Mesendoderm (in vitro differentiated cells): ENCODE measurements around the gene MYOD1.

ENCODE experiments used
- DNase-seq: peaks from one replicate; pipeline ENCODE4 v3.0.0; 2013
- H2AK5ac ChIP-seq: 2 replicates; pipeline ENCODE4 v1.6.1; 2013; ENCODE audit warnings: low read length, inconsistent platforms
- H2BK120ac ChIP-seq: 2 replicates; pipeline ENCODE4 v1.6.1; 2013; ENCODE audit warnings: low read depth, mild to moderate bottlenecking, low read length, moderate library complexity, mixed read lengths
- H2BK15ac ChIP-seq: replicated peaks from 2 replicates; pipeline ENCODE4 v1.6.1; 2013; ENCODE audit warnings: low read depth, mild to moderate bottlenecking, moderate library complexity
- H2BK5ac ChIP-seq: 2 replicates; pipeline ENCODE4 v1.6.1; 2013; ENCODE audit warnings: low read length, inconsistent platforms
- H3K18ac ChIP-seq: 2 replicates; pipeline ENCODE4 v1.6.1; 2013; ENCODE audit warnings: mild to moderate bottlenecking, low read length, mixed read lengths
- H3K23ac ChIP-seq: one replicate; pipeline ENCODE4 v1.6.1; 2013; ENCODE audit warnings: low read length
- H3K27ac ChIP-seq: 2 replicates; pipeline ENCODE4 v1.5.1; 2013; ENCODE audit warnings: low read depth, mild to moderate bottlenecking, inconsistent platforms, low read length, moderate library complexity
- H3K27me3 ChIP-seq: 2 replicates; pipeline ENCODE4 v1.6.1; 2013; ENCODE audit warnings: low read length, control low read depth, mild to moderate bottlenecking, inconsistent platforms; ENCODE audit not compliant: insufficient read depth, poor library complexity
- H3K36me3 ChIP-seq: 2 replicates; pipeline ENCODE4 v1.6.1; 2013; ENCODE audit warnings: low read length, inconsistent platforms; ENCODE audit not compliant: control insufficient read depth, insufficient read depth
- H3K4ac ChIP-seq: one replicate; pipeline ENCODE4 v1.6.1; 2013; ENCODE audit warnings: low read depth, mild to moderate bottlenecking, low read length, moderate library complexity
- H3K4me1 ChIP-seq: 2 replicates; pipeline ENCODE4 v1.6.1; 2013; ENCODE audit warnings: low read depth, low read length, inconsistent platforms; ENCODE audit not compliant: control insufficient read depth
- H3K4me2 ChIP-seq: 2 replicates; pipeline ENCODE4 v1.6.1; 2013; ENCODE audit warnings: low read length
- H3K4me3 ChIP-seq: 2 replicates; pipeline ENCODE4 v1.5.1; 2013; ENCODE audit warnings: mild to moderate bottlenecking, low read length
- H3K56ac ChIP-seq: one replicate; pipeline ENCODE4 v1.6.1; 2013; ENCODE audit warnings: low read length
- H3K79me1 ChIP-seq: 2 replicates; pipeline ENCODE4 v1.6.1; 2013; ENCODE audit warnings: low read length, inconsistent platforms
- H3K79me2 ChIP-seq: 2 replicates; pipeline ENCODE4 v1.6.1; 2013; ENCODE audit warnings: mild to moderate bottlenecking, low read length; ENCODE audit not compliant: control insufficient read depth, insufficient read depth
- H3K9ac ChIP-seq: 2 replicates; pipeline ENCODE4 v1.6.1; 2013; ENCODE audit warnings: low read length, inconsistent platforms
- H4K5ac ChIP-seq: one replicate; pipeline ENCODE4 v1.6.1; 2013; ENCODE audit warnings: low read length
- H4K8ac ChIP-seq: one replicate; pipeline ENCODE4 v1.6.1; 2013; ENCODE audit warnings: low read depth, mild to moderate bottlenecking, control low read depth, low read length, moderate library complexity
- WGBS: extraction: QIAGEN DNeasy Blood & Tissue Kit; methylation state at CpG from one replicate; pipeline ENCODE4 v1.1.7; 2013; ENCODE audit warnings: low lambda C conversion rate, missing lambda C conversion rate; ENCODE audit not compliant: insufficient coverage; ENCODE audit errors: extremely low coverage; 5-methylcytosine and 5-hydroxymethylcytosine counted together

Gene MYOD1

DNA sequence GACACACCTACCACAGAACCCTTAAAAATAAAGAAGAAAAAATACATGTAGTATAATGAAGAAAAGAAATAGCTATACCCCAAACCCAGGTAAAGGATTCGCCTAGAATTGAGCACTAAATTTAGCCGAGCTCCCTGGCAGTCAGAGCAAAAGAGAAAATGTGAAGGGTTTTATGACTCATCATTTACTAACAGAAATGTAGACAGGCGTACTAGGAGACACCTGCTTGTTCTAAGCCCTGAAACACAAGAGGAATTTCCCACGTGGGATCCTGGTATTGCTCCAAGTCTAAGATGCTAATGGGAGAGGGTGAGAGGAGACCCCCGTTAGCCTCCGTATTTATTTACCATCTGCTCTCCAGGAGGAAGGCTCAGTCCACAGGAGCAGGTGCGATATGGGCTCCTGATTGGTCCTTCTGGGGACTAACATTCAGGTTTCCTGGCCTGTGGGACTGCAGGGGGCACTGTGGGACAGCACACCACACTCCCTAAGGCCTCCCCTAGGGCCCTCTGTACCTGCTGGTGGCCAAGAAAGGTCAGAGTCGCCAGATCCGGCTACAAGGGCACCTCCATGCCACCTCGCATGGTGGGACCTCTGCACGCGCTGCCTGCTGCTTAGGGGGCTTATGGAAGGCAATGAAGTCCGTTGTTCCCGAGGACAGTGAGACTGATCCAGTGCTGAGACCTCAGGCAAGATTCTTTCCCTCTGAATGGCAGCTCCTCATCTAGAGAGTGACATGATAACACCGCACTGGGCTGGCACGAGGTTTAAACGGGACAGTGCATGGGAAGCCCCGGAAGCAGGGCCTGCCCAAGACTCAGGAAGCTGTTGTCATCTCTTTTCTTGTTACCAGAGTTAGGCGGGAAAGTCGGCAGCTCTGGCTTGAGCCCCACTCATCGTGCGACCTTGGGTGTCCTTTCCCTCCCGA lies 41.0 kb downstream of the MYOD1 start:
- peak; percentile 86 for DNase-seq
- Histone ChIP-seq H4K8ac (no peak overlapping the region), H2BK5ac (no peak overlapping the region), H3K56ac (no peak overlapping the region), H3K27ac (no peak overlapping the region), H3K36me3 (no peaks in the 10 kb centered on the region), H3K79me1 (no peaks in the 10 kb centered on the region), H3K4ac (no peak overlapping the region), H2AK5ac (no peak overlapping the region), H3K4me1 (no peaks in the 10 kb centered on the region), H2BK120ac (no peak overlapping the region), H3K9ac (no peak overlapping the region), H3K4me2 (no peak overlapping the region), H3K79me2 (no peaks in the 10 kb centered on the region), H3K27me3 (no peaks in the 10 kb centered on the region), H4K5ac (no peak overlapping the region), H3K4me3 (no peak overlapping the region), H3K23ac (no peak overlapping the region), H3K18ac (no peak overlapping the region), H2BK15ac (no peak overlapping the region)
- no CpG with 5 or more reads among the region's 23 CpGs for WGBS

DNA sequence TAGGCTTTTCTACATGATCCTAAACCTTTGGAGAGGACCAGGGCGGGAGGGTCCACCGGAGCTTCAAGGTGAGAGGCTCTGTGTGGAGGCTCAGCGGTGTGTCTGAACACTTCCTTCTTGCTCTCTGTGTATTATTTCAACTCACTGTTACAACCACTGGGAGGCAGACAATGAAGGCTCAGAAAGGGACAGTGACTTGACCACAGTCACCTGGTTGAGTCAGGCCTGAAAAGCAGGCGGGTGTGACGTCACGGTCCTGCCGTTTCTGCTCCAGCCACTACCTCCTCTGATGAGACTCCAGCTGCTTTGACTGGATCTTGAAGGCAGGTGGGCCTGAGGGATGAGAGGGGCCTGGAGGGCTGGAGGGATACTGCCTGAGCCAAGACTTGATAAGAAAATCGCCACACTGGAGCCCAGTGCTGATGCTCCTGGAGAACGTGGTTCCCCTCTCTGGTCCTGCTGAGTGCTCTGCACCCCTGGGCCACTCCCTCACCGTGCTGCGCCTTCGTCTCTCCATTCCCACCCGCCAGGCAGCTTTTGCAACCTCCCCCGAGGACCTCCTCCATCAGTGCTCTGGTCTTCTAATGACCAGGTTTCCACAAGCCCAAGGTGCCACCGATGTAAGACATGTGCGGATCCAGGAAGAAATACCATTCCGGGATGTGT lies 43.1 kb downstream of the MYOD1 start:
- no CpG with 5 or more reads among the region's 17 CpGs for WGBS
- Histone ChIP-seq H3K4me3 (no peak overlapping the region), H3K4me1 (no peaks in the 10 kb centered on the region), H3K9ac (no peak overlapping the region), H3K4ac (no peak overlapping the region), H2BK120ac (no peak overlapping the region), H3K4me2 (no peak overlapping the region), H3K36me3 (no peaks in the 10 kb centered on the region), H2BK15ac (no peak overlapping the region), H3K23ac (no peak overlapping the region), H2AK5ac (no peak overlapping the region), H4K8ac (no peak overlapping the region), H3K27me3 (no peaks in the 10 kb centered on the region), H3K18ac (no peak overlapping the region), H2BK5ac (no peak overlapping the region), H3K79me1 (no peaks in the 10 kb centered on the region), H3K79me2 (no peaks in the 10 kb centered on the region), H3K27ac (no peak overlapping the region), H3K56ac (no peak overlapping the region), H4K5ac (no peak overlapping the region)
- no peak for DNase-seq

DNA sequence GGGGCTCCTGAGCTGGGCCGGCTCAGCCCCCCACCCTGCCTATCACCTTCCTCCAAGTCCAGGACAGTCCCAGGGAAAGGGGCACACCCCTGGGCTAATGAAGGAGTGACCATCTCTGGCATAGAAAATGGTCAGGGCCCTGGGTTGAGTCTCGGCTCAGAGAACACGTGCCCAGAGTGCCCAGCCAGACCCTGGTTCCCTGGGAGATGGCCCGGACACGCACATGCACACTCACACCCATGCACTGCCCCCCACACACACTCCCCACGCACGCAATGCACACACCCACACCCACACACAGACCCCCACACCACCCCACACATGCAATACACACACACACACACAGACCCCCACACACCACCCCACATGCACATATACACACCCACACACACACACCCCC lies 43.9 kb downstream of the MYOD1 start:
- Histone ChIP-seq H3K4ac (no peak overlapping the region), H3K9ac (no peak overlapping the region), H3K79me2 (no peaks in the 10 kb centered on the region), H2BK15ac (no peak overlapping the region), H3K56ac (no peak overlapping the region), H2BK5ac (no peak overlapping the region), H3K27ac (no peak overlapping the region), H3K4me1 (no peaks in the 10 kb centered on the region), H3K79me1 (no peaks in the 10 kb centered on the region), H4K8ac (no peak overlapping the region), H3K4me3 (no peak overlapping the region), H2AK5ac (no peak overlapping the region), H3K27me3 (no peaks in the 10 kb centered on the region), H4K5ac (no peak overlapping the region), H3K23ac (no peak overlapping the region), H3K36me3 (no peaks in the 10 kb centered on the region), H3K4me2 (no peak overlapping the region), H3K18ac (no peak overlapping the region), H2BK120ac (no peak overlapping the region)
- DNase-seq, result no peak
- no CpG with 5 or more reads among the region's 7 CpGs for WGBS

- Histone ChIP-seq H3K18ac (no peak overlapping the region), H3K4me2 (no peak overlapping the region), H3K27me3 (no peaks in the 10 kb centered on the region), H3K36me3 (no peaks in the 10 kb centered on the region), H3K9ac (no peak overlapping the region), H3K79me2 (no peaks in the 10 kb centered on the region), H3K23ac (no peak overlapping the region), H2BK5ac (no peak overlapping the region), H3K4ac (no peak overlapping the region), H2AK5ac (no peak overlapping the region), H3K56ac (no peak overlapping the region), H2BK15ac (no peak overlapping the region), H3K4me3 (no peak overlapping the region), H4K5ac (no peak overlapping the region), H4K8ac (no peak overlapping the region), H3K4me1 (no peaks in the 10 kb centered on the region), H3K27ac (no peak overlapping the region), H2BK120ac (no peak overlapping the region), H3K79me1 (no peaks in the 10 kb centered on the region)
- no peak for DNase-seq
- WGBS, result no CpG with 5 or more reads among the region's 3 CpGs
These were observed 44.3 kb downstream of the MYOD1 start for GRCh38 chr11:17763703-17764102.

- H4K8ac ChIP-seq, result no peak overlapping the region
- no peaks in the 10 kb centered on the region for H3K27me3 ChIP-seq
- H3K4ac ChIP-seq, result no peak overlapping the region
- H2BK15ac ChIP-seq, result no peak overlapping the region
- H2BK5ac ChIP-seq, result no peak overlapping the region
- H3K4me2 ChIP-seq, result no peak overlapping the region
- no peak overlapping the region for H3K56ac ChIP-seq
- no peak overlapping the region for H2AK5ac ChIP-seq
- no peak overlapping the region for H3K9ac ChIP-seq
- no peaks in the 10 kb centered on the region for H3K79me1 ChIP-seq
- H3K4me3 ChIP-seq, result no peak overlapping the region
- H3K36me3 ChIP-seq, result no peaks in the 10 kb centered on the region
- no peak for DNase-seq
- no peaks in the 10 kb centered on the region for H3K79me2 ChIP-seq
- no peaks in the 10 kb centered on the region for H3K4me1 ChIP-seq
- H3K18ac ChIP-seq, result no peak overlapping the region
- H3K27ac ChIP-seq, result peak overlapping the region; percentile 14
- no peak overlapping the region for H4K5ac ChIP-seq
- no peak overlapping the region for H2BK120ac ChIP-seq
- WGBS, result no CpG with 5 or more reads among the region's 19 CpGs
- no peak overlapping the region for H3K23ac ChIP-seq
These were observed 45.3 kb downstream of the MYOD1 start for GRCh38 chr11:17764446-17765218.
